OCI-LY1 (cell line): ENCODE data around the gene UMODL1.
"Not testable (repeated sequence)": the region's sequence is repeated elsewhere in the genome, so short reads cannot be mapped to it uniquely, and the experiment has no call there.

Experiments
- EZH2 ChIP-seq: fragments of 200-600 bp; sonication (generic), shearing (Covaris generic); IDR thresholded peaks from 2 replicates; pipeline ENCODE4 v1.8.0; 2017; ENCODE audit warnings: borderline replicate concordance, mixed run types, mild to moderate bottlenecking, antibody characterized with exemption, low read length, moderate library complexity, mixed read lengths
- TF ChIP-seq, protein P1 (sequence below): fragments of 200-600 bp; sonication (generic), shearing (Covaris generic); IDR thresholded peaks from 2 replicates; pipeline ENCODE4 v1.5.1; 2017; ENCODE audit warnings: mild to moderate bottlenecking, antibody characterized with exemption, low read length, moderate library complexity, mixed read lengths

DNA sequence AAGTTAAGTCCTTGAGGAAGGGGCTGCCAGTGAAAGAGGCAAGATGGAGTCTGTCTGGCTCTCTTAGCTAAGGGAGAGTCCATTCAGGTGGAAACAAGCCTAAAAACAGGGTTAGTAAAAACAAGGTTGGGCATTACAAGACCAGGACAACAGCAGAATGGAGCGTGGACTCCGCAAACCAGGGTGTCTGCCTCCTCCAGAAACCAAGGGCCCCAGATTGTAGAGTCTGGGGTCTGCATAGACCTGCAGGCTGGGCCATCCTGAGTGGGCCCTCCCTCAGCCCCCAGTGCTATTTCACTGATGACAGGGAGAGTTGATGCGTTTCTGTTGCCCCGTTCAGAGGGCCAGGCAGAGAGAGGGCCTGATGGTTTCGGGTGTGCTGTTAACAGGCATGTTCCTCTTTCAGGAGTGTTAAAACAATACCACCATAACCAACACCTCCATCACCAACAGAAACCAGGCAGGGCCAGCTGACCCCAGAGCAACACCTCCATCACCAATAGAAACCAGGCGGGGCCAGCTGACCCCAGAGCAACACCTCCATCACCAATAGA is 6.6 kb downstream of the UMODL1 start:
- TF ChIP-seq, protein P1, sequence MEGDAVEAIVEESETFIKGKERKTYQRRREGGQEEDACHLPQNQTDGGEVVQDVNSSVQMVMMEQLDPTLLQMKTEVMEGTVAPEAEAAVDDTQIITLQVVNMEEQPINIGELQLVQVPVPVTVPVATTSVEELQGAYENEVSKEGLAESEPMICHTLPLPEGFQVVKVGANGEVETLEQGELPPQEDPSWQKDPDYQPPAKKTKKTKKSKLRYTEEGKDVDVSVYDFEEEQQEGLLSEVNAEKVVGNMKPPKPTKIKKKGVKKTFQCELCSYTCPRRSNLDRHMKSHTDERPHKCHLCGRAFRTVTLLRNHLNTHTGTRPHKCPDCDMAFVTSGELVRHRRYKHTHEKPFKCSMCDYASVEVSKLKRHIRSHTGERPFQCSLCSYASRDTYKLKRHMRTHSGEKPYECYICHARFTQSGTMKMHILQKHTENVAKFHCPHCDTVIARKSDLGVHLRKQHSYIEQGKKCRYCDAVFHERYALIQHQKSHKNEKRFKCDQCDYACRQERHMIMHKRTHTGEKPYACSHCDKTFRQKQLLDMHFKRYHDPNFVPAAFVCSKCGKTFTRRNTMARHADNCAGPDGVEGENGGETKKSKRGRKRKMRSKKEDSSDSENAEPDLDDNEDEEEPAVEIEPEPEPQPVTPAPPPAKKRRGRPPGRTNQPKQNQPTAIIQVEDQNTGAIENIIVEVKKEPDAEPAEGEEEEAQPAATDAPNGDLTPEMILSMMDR: not testable (repeated sequence)
- not testable (repeated sequence) for TF ChIP-seq EZH2
